GM19023 (cell line): Measurements from ENCODE around the gene SHC1.
"Not testable (repeated sequence)": the region's sequence is repeated elsewhere in the genome, so short reads cannot be mapped to it uniquely, and the experiment has no call there.

Experiments used
- ATAC-seq: cut with Tn5 transposase; IDR thresholded peaks from one replicate; pipeline ENCODE4 v1.9.1; 2021; ENCODE audit warnings: mild to moderate bottlenecking, moderate library complexity; ENCODE audit not compliant: unreplicated experiment

Gene SHC1

DNA sequence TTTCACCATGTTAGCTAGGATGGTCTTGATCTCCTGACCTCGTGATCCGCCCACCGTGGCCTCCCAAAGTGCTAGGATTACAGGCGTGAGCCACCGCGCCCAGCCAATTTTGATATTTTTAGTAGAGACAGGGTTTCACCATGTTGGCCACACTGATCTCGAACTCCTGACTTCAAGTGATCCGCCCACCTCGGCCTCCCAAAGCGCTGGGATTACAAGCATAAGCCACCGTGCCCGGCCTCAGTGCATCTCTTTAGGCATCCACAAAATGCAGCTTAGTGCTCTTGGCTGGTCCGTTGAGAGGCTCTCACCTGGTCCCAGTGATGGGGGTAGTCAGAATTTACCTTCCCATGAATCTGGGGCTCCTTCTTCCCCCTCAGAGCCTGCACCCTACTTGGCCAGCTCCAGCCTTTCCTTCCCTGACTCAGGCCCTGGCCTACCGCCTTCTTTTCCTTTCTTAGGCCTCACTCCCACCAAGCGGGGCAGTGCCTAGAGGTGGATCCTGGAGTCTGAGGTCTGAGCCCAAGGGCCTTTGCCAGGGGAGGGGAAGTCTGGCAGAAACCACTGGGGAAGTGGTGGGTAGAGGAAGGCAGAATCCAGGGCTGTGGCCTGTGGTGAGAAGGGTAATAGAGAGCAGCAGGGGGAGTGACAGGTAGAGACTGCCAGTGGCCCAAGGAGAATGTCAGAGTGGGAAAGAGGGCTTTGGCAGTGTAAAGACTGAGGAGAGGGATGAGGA lies 26.6 kb upstream of the SHC1 start:
- no peak for ATAC-seq

DNA sequence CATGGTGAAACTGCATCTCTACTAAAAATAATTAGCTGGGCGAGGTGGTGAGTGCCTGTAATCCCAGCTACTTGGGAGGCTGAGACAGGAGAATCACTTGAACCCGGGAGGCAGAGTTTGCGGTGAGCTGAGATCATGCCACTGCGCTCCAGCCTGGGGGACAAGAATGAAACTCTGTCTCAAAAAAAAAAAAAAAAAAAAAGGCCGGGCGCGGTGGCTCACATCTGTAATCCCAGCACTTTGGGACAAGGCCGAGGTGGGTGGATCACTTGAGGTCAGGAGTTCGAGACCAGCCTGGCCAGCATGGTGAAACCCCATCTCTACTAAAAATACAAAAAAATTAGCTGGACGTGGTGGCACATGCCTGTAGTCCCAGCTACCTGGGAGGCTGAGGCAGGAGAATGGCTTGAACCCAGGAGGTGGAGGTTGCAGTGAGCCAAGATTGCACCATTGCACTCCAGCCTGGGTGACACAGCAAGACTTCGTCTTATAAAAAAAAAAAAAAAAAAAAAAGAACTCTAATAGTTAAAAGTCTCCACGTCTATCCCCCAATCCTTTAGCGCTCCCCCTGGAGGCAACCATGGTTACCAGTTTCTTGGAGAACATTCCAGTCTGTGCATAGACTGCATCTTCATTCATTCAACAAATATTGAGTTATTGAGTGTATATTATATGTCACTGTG lies 24.9 kb upstream of the SHC1 start:
- ATAC-seq: not testable (repeated sequence)

- no peak for ATAC-seq
Observed at GRCh38 chr1:154994591-154994990, 24.0 kb upstream of the SHC1 start.

DNA sequence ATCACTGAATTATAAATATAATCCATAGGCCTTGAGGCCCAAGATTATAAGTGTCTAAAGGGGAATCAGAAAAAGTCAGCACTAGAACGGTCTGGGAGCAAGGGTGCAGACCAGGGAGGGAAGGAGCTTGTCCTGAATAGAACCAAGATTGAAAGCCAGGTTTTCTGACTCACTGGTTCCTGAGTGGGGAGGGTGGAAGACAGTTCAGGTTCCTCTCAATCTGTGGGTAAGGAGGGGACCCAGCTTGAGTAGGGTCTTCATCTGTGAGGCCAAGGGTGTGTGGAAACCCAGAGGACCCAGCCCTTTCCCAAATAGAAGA lies 23.7 kb upstream of the SHC1 start:
- no peak for ATAC-seq

DNA sequence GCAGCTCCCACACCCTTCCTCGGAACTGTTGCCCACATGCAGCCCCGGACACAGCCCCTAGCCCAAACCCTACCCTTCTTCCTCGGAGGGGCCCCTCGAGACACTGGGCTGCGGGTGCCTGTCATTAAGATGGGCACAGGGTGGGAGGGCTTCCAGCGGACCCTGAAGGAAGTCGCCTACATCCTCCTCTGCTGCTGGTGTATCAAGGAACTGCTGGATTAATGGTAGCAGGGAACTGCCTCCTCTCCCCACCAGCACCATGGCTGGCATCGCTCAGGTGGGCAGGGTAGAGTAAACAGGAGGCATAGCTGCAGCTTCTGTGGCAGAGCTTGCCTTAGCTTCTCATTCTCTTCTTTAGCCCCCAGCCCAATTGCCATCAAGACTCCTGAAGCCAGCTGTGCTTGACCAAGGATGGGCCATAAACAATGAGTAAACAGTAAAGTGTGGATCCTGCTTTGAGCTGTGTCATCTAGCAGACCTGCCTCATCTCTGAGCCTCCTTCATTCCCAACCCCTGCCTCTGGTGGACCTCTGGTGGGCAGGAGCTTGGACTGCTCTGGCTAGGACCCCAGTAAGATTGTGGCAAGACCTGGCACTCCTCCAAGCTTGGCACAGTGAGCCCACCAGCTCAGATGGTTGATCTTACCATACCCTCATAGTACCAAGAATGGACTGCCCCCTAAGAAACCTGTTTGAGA lies 23.2 kb upstream of the SHC1 start, which contains the start of gene LENEP:
Gene LENEP, plus strand, starts transcription at position 15 of the 697 bp plus-strand sequence. Its CDS starts 22 bp downstream, at position 37.
- no peak for ATAC-seq

DNA sequence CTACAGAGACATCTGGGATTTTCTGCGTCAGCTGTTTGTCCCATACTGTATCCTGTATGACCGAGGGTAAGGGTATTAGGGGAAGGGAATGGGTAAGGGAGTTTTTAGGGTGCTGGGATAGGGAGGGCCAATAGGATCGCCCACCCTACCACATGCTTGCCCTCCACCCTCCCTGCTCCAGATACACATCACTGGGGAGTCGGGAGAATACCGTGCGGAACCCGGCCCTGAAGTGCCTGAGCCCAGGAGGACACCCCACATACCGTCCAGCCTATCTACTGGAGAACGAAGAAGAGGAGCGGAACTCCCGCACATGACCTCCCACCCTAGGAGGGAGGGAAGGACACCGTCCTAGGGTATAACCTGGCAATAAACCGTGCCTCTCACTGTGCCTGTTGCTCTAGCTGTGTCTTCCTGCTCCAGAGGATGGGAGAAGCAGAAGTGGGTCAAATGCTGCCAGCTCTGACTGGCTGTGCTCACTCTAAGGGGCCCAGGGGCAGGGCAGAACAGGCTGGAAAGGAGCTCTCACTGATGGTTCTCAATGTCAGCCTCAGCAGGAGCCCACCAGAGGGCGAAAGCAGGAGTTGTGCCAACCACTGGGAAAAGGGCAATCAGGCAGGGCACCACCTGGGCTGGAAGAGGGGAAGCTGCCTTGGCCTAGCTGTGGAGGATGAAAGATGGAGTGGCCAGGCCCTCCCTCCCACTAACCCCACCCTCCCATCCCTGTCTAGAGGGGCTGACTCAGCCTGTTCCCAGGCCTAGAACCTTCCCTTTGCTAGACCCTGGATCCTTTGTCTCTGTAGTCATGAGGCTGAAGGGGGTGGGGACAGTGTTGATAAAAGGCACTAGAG lies 22.4 kb upstream of the SHC1 start:
- ATAC-seq: no peak

GRCh38 chr1:154990276-154990675 lies 19.7 kb upstream of the SHC1 start:
- ATAC-seq: no peak

DNA sequence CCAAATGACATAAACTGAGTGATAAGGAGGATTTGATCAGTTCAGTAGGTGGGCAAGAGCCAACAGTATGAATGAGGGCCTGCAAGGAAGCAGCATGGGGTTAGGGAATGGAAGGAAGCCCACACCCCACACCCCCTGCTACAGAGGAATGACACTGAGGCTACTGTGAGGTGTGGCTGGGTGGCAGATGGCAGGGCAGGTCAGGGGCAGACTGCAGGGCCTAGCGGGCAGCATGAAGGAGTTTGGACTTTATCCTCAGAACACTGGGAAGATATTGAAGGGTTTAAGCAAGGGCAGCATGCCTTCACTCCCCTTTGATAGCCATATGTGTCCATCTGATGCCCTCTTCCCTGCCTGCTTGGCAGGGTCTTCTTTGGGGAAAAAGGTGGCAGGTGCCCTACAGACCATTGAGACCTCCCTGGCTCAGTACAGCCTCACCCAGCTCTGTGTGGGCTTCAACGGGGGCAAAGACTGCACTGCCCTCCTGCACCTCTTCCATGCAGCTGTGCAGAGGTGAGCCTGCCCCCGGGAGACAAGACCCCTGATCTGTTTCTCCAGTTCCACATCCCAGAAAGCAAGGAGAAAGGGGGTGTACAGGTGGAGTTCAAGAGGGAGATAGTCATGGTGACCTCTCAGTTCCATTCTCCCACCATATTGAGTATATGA lies 18.8 kb upstream of the SHC1 start:
- no peak for ATAC-seq

GRCh38 chr1:154988058-154988954 lies 17.8 kb upstream of the SHC1 start:
- no peak for ATAC-seq

- no peak for ATAC-seq
Observed at GRCh38 chr1:154987326-154987725, 16.8 kb upstream of the SHC1 start.

GRCh38 chr1:154986736-154987135 lies 16.2 kb upstream of the SHC1 start:
- ATAC-seq: not testable (repeated sequence)

GRCh38 chr1:154983776-154984466 lies 13.4 kb upstream of the SHC1 start:
- no peak for ATAC-seq

DNA sequence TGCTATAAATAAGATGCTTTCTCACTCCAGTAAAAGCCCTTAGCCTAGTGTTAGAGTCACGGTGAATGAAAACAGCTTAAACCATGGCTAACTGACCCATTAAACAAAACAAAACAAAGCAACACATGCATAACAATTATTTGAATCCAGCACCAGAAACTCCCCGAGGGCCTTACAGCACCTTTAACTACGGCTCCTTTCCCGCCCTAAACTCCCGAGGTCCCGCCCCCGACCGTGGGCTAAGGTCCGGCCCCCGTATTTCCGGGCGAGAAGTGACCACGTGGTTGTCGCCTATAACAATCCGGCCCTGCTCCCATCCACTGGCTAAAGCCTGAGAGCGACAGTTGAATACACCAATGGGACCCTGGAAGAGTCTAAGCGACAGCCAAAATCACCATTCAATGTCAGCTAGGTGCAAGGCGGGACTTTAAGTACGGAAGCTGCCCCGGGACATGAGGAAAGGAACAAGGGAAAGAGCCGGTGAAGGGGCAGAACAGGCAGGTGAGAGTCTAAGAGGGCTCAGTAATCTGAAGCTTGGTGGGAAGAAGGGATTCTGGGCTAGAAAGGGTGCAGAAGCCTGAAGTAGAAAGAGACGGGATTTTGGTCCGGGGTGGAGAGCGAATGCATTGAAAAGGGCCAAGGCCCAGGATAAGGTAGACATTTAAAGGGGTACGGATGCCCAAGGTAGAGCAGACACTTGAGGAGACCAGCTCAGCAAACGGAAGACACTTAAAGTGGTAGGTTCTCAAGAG lies 12.5 kb upstream of the SHC1 start, which contains the start of gene FLAD1:
Gene FLAD1, plus strand, starts transcription at position 448 of the 752 bp plus-strand sequence. CDS start 351 bp downstream, outside the sequence.
- ATAC-seq: peak; percentile 99

DNA sequence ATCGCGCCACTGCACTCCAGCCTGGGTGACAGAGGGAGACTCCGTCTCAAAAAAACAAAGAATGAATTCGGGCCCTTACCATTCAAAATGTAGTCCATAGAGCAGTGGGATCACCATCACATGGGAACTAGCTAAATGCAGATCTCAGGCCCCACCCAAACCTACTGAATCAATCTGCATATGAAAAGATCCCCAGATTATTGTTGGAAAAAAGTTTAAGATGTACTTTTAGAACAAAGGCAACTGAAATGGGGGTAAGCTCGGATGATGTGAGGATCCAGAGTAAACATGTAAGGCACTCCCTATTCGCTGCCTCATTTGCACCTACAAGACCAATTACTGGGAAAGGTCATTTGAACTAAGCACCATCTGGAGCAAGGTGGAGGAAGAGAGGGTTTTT lies 11.8 kb upstream of the SHC1 start:
- ATAC-seq: no peak

- ATAC-seq: no peak
Observed at GRCh38 chr1:154978360-154978759, 7.8 kb upstream of the SHC1 start.

- not testable (repeated sequence) for ATAC-seq
Observed at GRCh38 chr1:154977762-154978161, 7.2 kb upstream of the SHC1 start.

GRCh38 chr1:154975409-154976059 lies 5.0 kb upstream of the SHC1 start:
- ATAC-seq: no peak
